T follicular helper cell (primary cell): Measurements from ENCODE around the gene GFAP.

Experiments used
- DNase-seq: peaks from one replicate; pipeline ENCODE4 v3.0.0-alpha.2; 2020; ENCODE audit warnings: low read depth

GFAP gene

DNA sequence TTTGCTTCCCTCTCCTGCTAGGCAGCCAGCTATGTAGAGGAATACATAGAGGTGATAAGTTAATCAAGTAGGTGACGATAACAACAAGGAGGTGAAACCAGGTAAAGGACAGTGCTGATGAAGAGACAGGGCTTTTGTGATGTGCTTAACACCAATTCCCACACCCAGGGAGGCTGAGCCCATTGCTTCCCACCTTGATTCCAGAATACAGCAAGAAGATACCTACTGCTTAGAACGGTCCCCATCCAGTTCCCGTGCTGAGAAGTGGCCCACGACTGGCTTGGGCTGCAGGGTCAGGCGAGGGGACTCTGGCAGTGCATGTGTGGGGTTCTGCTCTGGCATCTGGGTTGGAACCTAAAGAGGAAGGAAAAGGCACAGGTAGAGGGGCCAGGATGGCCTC is 16.1 kb upstream of the GFAP start:
- no peak for DNase-seq

DNA sequence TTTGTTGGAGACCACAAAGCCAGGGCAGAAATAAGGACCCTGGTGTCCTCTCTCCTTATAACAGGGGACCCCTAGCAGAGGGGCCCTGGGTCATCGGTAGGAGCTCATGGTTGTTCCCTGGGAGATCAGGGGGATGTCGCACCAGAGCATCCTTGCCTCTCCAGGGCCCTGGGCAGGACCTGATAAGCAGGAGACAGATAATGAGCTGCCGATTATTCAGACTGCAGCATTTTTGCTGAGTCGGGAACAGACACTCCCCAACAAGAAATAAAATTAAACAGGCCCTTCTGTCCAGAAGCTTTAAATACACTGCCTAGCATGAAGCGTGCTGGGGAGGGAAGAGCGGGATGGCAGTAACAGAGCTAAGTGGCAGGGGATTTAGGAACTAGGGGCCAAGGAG is 15.4 kb upstream of the GFAP start:
- no peak for DNase-seq

DNA sequence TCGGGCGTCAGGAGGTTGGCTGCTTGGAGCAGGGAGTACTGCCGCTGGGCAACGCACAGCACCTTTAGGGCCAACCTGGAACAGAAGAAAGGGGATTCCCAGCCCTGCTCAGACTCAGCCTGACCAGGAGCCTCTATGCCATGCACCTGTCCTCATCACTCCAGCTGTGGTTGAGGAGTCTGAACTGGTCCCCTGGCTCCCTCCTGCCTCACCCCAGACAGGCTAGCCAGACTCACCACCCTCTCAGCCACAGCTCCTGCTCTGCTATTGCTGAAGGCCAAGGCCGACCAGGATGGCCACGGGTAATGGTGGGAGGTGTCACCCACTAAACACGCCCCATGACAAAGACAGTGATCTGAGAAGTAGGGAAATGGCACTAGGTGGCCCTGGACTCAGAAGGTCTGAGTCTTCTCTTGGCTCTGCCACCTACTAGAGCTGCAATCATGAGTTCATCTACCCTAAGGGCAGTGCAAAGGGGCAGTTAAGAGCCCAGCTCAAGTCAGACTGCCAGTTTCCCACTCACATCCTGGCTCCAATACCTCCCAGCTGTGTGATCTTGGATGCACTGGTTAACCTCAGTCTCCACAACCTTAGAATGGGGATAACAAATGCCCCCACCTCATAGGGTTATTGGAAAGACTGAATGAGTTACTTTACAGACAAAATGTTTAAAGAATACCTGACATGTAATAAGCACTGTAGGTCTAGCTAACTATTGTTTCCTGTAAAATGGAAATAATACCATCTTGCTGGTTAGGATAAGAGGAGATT is 13.8 kb upstream of the GFAP start:
- no peak for DNase-seq

DNA sequence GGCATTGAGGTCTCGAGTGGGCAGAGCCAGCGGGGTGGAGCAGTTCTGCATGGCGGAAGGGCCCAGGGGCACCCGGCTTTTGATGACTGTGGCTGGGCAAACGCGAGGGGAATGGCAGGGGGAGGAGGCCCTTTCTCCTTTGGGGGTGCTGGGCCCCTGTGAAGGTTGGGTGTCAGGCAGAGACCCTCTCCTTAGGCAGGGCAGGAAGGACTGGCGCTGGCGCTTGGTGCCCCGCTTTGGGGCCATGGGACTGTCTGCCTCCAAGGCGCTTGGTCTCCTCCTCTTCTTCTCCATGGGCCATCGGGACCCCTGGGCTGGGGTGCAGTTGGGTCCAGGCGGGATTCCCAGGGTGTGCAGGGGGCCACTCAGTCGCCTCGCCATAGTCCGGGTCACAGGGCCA is 12.8 kb upstream of the GFAP start:
- no peak for DNase-seq

DNA sequence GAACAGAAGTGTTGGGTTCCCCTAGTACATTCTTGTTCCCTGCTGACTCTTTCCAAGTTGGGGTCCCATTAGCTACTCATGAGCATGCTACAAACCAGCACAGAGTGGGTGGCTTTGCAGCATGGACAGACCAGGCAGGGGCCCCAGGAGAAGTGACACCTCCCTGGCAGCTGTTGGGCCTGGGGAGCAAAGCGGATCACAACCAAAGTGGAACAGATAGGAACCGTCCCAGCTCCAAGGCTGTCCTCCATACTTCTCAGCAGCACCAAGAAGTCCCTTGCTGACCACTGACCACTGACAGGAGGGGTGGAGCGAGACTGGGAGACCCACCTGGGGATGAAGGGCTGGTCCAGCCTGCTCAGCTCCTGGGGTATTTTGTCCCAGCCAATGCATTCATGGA is 12.4 kb upstream of the GFAP start:
- DNase-seq: no peak

DNA sequence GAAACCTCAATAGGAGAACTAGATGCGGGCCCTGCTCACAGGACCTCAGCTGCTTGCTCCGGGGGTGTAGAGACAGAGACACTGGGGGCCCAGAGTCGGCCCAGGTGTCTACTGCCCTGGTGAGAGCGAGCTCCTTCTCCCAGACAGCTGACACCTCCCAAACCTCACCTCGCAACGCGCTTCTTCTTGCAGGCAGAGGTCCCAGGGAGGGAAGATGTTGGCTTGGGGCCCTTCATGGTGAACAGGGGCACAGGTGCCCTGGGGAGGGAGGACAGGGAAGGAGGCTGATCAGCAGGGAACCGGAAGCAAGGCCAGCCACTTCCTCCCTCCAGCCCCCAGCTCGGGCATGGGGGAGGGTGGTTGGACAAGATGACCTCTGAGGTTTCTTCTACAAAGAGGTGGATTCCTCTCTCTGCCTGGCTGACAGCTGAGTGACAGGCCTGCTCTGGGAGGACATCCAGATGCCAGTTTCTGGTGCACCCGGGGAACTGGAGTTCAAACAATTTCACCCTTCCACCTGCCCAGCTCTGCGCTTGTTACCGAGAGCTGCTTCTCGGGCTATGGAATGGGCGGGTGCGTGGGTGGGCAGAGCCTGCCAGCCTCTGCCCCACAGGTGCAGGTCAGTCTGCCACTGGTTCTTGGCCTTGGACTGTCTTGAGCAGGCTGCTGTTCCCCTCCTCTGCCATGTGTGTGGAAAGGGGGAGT is 11.7 kb upstream of the GFAP start:
- DNase-seq: no peak

DNA sequence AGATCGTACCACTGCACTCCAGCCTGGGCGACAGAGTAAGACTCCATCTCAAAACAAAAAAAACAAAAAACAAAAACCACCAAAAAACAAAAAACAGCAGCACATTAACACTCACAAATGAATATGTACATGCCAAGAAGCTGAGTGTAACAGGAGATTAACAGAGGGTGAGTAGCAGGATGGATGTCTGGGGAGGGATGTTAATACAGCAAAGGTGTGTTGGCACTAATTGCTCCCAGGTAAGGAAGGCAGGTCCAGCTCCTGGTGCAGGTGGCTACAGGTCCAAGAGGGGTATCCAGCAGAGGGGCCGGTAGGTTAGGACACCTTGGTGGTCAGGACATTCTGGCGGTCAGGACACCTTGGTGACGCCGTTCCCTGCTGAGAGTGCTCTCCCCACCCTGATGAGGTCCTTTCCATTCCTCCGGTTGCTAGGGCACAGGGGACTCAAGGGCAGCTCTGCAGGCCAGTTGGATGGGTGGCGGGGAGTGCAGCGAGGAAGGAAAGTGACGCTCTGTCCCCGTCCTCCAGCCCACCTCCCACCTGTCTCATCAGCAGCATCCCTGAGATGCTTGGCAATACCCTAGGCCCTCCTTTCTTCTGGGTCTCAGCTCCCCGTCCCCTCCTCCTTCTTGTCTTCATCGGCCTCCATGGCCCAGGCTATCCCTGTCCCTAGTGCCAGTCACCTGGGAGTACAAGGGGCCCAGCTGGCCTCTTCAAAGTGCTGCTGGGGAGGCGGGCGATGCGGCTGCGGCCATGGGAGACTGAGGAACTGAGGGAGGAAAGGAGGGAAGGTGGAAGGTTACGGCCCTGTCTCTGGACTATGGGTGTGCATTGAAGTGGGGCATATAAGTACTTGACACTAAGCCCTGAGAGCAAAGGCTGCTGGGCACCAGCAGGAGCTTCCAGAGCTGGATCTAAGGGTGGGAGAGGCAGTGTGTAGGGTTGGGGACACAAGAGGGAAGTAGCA is 10.7 kb upstream of the GFAP start:
- DNase-seq: no peak

DNA sequence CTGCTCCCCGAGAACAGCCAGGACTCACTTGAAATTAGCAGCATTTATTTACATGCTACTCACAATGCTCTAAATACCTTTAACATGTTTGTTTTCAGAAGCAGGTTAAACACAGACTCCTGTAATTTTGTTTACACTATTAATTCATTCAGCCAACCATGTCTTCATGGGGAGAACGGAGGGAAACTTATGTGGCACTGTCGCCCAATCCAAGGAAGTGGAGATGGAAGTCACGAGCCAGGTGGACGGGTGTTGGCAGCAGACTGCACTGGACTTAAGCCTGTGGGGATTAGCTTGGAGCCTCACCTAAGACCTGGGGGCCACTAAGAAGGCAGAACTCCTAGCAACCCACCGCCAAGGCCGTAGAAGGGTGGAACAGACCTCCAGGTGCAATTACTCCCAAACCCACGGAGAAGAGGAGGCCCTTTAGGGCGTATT is 8.8 kb upstream of the GFAP start:
- no peak for DNase-seq

DNA sequence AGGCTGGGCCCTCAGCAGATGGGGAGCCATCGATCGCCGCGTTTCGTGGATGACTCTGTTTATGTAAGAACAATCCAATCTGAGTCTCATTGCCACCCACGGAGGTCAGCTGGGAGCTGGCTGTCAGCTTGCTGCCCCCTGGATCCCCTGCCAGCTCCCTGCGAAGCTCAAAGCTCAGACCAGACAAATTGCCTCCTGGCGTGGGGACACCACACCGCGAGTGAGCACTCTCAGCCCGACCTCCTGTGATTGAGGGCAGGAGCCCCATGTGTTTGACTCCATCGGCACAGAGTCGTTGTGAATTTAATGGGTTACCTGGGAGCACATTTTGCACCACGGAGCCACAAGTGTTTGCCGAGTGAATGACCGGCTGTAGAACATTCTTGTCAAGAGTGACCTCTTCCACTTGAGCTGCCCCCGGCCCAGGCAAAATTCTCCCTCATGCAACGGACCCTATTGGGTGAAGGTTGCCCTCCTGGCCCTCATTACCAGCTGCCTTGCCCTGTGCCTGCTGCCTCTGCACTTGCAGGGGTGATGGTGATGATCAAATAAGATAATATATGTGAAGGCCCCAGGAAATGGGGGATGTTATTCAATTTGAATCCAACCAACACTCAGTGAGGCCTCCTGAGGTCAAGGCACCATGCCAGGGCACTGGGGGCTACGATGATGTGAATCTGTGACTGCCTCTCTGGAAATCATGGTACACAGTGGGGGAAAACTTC is 7.6 kb upstream of the GFAP start:
- DNase-seq: no peak

DNA sequence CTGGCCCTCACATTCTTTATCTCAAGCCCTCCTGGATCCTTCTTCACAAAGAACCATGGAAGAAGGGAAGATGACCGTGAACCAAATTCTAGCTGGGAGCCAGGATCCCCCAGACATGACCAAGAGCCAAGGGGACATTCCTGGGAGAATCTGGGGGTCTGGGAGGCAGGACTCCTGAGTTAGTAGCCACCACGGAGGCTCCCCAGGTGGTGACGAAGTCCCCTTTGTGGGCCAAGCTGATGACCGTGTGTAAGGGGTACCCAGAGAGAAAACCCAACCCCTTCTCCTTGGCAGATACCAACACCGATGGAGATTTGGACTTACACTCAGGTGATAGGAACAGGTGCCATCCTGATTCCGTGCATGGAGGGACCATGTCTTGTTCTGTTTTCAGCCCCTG is 6.8 kb upstream of the GFAP start:
- DNase-seq: no peak

DNA sequence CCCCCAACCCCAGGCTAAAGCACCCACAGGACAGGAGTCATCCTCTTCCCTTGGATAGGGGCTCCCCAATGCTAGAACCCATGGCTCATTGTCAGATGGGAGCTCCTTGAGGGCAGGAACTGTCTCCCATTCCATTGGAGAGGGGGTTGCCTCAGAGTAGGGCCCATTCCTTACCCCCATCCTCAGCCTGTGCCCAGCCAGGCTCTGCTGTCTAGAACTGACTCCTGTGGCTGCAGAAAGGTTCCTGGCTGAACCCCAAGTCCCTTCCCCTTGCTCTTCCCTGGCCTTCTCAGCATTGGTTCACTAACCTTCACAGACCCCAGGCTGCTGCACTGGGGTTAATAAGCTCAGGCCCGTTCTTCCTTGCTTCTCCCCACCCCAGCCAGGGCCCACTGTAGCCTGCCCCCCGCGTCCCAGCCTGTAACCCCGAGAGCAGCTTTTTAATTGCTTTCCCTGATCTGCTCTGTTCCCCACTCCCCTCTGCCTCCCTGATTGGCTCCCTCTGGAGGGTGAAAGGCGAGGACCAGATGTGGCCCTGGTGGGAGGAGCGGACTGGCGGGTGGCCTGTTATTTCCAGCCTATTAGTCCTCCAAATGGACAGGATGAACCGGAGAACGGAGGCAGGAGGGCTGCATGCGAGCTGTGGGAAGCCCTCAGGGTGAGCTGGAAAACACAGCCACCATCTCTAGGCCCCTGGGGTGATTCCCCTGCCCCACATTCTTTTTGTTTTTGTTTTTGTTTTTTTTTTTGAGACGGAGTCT is 6.0 kb upstream of the GFAP start:
- no peak for DNase-seq

DNA sequence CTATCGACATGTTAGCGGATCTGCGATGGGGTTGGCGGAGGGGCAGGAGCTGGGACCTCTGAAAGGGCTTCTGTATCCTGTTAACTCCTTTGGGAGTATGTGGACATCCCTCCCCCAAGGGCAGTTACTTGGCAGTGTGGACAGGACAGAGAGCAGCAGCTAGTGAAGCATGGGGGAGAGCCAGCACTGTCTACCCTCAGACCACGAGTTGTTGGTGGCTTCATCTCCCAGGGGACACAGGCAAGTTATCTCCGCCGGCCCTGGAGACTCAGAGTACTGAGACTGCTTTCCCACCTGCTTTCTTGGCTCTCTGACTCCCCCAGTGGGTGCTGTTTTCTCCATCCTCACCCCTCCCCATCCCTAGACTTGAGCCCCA is 5.3 kb upstream of the GFAP start:
- DNase-seq: no peak

DNA sequence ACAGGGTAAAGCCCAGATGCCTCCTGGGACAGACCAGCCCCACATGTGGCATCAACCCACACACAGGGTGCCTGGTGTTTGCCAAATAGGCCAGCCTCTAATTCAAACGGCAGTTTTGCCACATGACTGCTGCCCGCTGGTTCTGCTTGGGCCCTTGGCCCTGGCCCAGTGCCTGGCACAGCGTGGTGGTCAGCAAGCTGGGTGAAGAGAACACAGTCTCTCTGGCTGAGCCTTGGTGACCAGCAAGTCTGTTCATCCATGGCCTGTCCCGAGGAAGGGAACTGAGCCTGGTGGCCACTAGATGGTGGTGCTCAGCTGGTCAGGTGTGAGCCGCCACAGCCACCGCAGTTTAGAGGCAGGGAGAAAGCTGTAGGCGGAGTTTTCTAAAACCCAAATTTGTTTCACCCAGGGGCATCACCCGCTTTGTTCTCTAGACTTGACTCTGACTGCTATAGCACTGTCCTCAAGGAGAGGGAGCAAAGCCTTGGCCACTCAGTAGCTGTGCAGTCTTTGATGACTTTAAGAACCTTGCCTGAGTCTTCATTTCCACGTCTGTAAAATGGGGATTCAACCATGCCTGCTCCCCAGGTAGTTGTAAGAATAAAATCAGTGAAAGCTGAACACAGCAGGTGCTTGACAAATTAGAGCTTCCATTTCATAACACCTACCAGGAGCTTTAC is 4.7 kb upstream of the GFAP start:
- peak; percentile 26 for DNase-seq

DNA sequence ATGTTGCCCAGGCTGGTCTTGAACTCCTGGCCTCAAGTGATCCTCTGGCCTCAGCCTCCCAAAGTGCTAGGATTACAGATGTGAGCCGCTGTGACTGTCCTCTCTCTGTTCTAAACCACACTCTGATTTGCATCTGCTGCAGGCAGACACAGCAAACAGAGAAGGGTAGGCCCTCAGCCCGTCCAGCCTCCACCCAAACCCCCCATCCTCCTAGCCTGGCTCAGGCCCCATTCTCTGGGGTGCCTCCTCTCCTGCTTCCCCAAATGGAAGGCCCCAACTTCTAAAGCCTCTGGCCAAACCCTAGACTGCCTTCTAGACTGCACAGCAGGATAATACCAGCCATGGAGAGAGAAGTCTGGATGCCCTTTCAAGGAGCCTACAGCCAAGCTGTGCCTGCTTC is 4.1 kb upstream of the GFAP start:
- DNase-seq: no peak

DNA sequence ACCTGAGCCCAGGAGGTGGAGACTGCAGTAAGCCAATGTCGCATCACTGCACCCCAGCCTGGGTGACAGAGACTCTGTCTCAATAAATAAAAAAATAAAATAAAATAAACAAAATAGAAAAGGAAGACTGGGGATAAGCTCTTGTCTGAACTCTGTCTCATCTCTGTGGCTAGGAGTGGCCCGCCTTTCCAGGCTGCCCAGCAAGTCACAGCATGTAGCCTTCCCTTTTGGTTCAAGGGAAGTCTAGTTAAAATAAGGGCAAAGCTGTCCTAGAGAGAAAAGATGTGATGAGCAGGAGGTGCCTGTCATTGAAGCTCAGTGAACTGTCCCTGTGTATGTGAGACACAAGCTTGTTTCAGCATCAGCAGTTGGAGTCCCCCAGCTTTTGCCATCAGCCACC is 2.7 kb upstream of the GFAP start:
- DNase-seq: no peak

DNA sequence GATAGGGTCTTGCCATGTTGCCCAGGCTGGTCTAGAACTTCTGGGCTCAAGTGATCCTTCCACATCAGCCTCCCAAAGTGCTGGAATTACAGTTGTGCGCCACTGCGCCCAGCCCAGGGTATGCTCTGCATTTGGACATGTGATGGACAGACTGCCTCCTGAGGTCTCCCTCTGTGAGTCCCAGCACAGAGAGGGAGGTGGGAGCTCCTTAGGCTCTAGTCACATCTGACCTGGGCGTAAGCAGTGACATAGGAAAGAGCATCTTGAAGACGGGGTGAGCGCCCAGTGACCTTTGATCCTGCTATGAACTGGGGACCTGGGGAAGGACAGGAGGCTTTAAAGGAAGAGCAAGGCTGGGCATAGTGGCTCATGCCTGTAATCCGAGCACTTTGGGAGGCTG is 2.2 kb upstream of the GFAP start:
- DNase-seq: no peak

DNA sequence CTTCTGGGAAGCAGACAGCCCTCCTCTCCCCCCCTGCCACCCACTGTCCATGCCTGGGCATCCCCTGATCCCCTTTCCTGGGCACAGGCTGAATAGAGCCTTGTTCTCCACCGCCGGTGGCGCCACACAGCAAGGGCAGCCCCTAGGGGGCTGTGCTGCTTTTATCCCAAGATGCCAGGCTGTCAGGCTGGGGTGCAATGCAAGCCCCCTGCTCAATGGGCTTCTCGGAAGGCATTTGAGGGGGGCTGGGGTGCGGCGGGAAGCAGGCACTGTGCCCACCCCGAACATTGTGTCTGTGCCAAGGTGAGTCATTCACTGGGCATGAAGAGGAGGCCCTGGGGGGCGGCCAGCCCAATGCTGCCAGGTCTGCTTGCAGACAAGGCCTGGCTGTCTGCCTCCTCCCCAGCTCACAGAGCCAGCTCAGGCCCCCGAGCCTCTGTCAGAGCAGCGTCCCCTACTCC is 1.5 kb upstream of the GFAP start:
- DNase-seq: no peak

DNA sequence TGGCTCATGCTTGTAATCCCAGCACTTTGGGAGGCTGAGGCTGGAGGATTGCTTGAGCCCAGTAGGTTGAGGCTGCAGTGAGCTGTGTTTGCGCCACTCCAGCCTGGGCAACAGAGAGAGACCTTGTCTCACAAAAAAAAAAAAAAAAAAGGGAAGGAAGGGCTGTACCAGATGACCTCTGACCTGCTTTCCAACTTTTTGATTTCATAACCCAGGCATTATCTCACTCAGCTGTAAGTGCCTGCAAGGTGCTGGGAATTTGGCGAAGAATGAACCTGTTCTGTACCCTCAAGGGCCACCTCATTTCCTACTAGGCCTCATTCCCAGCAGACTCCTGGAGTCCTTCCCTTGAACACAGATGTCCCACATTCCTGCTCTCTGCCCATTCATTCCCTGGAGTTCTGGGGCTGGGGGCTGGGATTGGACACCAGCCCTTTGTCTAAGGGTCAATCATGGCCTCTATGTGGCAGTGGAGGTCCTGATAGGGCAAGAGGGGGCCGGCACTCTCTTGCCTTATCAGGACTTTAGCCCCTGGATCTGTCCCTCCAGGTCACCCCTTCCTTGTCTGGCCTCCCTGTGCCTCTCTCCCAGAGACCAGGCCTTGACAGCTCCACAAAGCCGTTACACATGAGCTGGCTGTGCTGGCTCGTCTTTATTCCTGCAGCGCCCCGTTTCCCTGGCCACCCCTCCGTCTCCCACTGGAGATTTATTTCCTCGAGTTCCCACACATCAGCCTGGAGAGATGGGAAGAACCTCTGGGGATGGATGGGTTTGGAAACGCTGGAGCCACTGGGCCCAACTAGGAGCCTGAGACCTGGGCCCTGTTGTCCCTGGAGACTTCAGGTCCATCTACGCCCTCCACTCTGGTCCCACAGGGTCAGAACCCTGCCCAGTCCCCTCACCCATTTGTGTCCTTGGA is 821 bp upstream of the GFAP start:
- DNase-seq: no peak

DNA sequence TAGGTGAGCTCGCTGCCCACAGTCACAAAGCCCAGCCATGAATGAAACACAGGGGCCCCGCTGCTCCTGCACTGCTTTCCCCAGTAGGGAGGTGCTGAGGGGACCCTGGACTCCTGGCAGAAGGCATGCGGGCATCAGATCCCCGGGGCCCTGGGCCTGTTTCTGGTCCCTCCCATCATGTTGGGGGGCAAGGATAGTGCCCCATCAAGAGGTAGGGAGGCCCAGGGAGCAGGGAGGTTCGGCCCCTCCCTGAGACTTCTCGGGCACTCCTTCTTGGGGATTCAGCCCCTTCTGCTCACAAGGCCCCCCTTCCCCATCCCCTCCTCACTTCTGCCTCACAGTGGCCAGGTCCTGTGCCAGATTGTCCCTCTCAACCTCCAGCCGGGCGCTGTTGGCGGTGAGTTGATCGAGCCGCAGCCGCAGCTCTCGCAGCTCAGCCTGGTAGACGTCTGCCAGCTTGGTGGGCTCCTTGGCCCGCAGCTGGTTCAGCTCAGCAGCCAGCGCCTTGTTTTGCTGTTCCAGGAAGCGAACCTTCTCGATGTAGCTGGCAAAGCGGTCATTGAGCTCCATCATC is 515 bp downstream of the GFAP start:
- no peak for DNase-seq
